ENCODE measurements around the gene SLC22A9.

The SLC22A9 gene

GRCh38 chr11:63445720-63446119 lies 76.1 kb downstream of the SLC22A9 start:
- H3K4me3 ChIP-seq (ENCODE audit: low read depth, low read length), result no peak overlapping the region
- no peak for TF ChIP-seq CTCF (IDR thresholded peaks at IDR 0.05; ENCODE audit: borderline replicate concordance, insufficient read depth, low read depth, low read length)

GRCh38 chr11:63448646-63449045 lies 79.1 kb downstream of the SLC22A9 start:
- H3K4me3 ChIP-seq (ENCODE audit: low read depth, low read length), result no peak overlapping the region
- no peak for TF ChIP-seq CTCF (IDR thresholded peaks at IDR 0.05; ENCODE audit: borderline replicate concordance, insufficient read depth, low read depth, low read length)

GRCh38 chr11:63459586-63459985 lies 90.0 kb downstream of the SLC22A9 start:
- no peak for TF ChIP-seq CTCF (IDR thresholded peaks at IDR 0.05; ENCODE audit: borderline replicate concordance, insufficient read depth, low read depth, low read length)
- H3K4me3 ChIP-seq (ENCODE audit: low read depth, low read length), result no peak overlapping the region
